GM19438 (cell line): ENCODE results near the gene ADRM1.

Experiments used
- ATAC-seq: cut with Tn5 transposase; IDR thresholded peaks from one replicate; pipeline ENCODE4 v1.9.1; 2021; ENCODE audit warnings: low read depth; ENCODE audit not compliant: unreplicated experiment

Gene ADRM1

DNA sequence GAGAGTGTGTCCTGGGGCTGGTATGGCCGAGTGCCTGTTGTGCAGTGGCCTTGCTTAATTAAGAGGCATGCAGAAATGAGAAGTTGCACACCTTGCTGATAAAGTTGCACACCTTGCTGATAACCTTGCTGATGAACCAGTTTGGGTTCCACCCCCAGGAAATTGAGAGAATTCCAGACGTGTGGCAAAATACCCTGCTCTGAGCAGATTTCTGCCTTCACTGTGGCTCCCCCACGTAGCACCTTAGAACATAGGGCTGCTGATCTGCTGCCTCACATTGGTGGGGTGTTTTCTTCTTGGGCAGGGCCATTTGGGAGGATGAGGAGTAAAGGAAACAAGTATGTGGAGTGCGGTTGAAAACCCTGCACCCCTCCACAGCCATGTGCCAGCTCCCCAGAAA is 22.5 kb upstream of the ADRM1 start:
- no peak for ATAC-seq

- ATAC-seq, result no peak
Observed at GRCh38 chr20:62281161-62281933, 21.4 kb upstream of the ADRM1 start.

DNA sequence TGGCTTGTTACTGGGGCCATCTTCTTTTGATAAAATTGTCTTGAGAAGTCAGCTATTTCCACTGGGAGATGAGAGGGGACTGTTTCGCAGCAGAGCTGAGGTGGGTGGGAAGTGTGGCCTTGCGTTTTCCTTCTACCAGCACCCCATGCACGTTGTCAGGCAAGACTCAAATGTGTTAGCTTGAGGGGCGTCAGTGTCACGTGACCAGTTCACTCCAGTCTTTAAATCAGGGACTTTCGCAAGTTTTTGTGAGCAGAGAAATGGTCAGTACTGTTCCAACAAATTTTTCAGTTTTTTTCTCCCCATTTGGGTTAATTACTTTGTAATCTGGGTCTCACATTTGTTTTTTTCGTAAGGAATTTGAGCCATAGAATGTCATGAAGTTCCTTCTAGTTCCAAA is 20.7 kb upstream of the ADRM1 start:
- ATAC-seq, result no peak

DNA sequence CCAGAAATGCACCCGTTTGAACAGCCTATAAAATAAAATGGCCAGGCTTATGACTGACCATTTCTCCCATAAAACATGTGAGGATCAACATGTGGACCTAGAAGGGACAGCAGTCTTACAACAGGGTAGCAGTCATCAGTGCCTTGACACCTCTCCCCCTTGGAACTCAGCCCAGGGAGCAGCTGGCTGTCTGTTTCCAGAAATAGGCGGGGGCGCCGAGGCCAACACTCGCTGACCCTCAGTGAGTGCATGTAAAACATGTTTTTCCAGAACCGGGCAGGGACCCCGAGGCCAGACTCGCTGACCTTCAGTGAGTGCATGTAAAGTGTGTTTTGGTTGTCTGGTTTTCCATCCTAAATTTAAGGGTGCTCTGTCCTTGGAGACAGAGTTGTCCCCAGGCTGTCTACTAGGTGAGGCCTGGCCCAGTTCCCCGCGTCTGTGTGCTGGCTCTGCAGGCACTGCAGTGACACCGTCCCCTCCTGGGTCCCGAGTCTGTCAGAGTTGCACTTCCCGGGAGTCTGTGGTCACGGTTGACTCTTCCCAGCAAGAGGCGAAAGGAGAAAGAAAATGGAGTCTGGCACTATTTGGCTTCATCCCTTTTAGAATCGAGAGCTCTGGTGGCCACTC is 19.8 kb upstream of the ADRM1 start:
- ATAC-seq, result no peak

GRCh38 chr20:62284448-62284847 is 18.3 kb upstream of the ADRM1 start:
- ATAC-seq, result no peak

DNA sequence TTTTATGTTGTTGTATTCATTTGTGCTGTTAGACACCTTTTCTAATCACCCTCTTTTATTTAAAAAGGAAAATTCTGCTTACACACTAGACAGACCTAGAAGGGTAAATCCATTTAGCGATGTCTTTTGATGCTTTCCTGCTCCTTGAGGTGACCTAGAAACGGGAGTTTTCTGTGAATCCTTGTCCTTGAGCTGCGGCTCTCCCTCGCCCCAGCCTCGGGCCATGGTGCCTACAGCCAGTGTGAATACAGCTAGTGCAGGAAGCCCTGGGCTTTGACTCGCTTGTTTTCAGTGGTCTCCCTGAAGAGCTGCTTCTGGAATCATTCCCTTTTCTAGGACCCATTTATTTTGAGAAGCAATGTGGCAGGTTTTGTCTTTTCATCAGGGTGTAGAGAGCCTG is 17.6 kb upstream of the ADRM1 start:
- ATAC-seq, result no peak

DNA sequence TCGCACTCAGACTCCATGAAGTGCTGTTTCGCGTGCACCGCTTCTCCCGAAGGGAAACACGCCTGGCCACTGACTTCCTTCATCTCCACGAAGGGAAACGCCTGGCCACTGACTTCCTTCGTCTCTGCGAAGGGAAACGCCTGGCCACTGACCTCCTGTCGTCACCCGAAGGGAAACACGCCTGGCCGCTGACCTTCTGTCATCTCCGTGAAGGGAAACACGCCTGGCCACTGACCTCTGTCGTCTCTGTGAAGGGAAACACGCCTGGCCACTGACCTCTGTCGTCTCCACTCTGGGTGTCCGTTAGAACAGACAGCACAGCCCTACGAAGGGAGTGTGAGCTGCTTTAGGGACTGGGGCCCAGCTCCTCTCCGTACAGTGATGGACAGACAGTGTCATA is 17.1 kb upstream of the ADRM1 start:
- no peak for ATAC-seq

DNA sequence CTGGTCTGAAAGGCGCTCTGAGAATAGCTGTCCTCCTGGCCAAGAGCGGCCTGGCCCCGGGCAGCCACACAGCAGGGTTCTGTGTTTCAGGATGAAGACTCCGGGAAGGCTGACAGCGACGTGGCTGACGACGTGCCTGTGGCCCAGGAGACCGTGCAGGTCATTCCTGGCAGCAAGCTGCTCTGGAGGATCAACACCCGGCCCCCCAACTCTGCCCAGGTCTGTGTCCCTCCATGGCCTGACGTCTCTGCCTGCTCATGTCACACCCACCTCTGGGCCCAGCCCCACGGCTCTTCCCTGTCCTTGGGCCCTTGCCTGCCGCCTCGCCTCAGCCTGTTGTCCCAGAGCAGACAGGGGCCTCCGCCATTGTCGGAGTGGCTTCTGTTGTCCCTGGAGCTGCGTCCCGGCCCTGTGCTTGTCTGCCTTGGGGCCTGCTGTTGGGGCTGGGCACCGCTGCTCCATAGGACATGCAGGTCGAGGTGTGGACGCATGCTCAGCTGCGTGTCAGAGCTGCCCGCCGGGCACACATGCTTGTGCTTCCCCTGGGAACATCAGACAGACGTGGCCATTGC is 16.2 kb upstream of the ADRM1 start:
- ATAC-seq, result no peak

- ATAC-seq, result no peak
Observed at GRCh38 chr20:62287129-62287528, 15.7 kb upstream of the ADRM1 start.

DNA sequence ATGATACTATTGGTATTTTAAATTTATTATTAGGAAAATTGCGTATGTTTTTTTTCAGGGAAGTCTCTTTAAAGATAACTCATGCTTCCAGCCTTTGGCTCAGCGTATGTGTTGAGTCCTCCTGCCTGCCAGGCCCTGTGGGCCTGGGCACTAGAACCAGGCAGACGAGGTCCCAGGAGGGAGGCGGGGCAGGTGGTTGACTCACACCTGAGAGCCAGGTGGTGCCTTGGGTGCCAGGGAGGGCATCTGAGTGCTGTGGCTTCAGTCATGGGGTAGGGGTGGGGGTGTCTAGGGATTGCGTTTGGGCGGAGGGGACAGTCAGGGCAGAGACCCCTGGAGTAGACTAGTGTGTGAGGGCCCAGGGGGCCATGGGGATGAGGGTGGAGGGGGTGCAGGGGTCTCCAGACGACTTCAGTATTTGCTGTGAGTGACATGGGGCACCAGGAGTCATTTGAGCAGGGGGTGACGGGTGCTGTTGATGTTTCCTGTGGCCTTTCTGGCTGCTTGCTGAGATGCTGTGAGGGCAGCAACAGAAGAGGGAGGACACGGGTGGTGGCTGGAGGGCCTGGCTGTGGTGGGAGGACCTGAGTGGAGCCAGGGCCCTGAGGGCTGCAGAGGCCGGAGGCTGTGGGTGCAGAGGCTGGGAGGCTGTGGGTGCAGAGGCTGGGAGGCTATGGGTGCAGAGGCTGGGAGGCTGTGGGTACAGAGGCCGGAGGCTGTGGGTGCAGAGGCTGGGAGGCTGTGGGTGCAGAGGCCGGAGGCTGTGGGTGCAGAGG is 14.8 kb upstream of the ADRM1 start:
- no peak for ATAC-seq

GRCh38 chr20:62288535-62289105 is 14.2 kb upstream of the ADRM1 start:
- ATAC-seq, result no peak

DNA sequence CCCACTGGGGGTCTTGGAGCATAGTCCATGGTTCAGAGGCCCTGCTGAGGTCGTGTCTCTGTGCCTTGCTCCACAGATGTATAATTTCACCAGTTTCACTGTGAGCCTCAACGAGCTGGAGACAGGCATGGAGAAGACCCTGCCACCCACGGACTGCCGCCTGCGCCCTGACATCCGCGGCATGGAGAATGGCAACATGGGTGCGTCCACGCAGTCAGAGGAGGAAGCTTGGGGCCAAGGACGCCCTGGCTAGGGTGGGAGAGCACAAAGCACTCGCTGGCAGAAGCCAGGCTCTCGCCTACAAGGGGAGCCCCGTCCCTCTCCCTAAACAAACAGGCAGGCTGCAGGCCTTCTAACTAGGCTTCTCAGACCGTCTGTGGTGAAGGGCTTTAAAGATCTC is 13.7 kb upstream of the ADRM1 start:
- ATAC-seq, result no peak

DNA sequence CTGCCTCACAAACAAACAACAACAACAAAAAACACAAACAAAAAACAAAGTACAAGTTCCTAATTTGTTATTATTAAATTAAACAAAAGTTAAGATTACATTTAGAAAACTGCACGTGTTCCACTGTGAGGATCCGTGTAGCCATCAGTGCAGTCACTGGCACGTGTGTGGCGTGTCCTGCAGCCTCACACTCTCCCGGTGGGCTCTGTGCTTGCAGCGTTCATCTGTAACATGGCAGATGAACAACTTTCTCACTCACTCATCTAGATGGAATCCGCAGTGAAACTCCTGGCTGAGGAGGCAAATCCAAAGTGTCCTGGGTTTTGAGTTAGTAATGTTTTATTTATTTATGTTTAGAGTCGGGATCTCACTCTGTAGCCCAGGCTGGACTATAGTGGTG is 12.9 kb upstream of the ADRM1 start:
- no peak for ATAC-seq

DNA sequence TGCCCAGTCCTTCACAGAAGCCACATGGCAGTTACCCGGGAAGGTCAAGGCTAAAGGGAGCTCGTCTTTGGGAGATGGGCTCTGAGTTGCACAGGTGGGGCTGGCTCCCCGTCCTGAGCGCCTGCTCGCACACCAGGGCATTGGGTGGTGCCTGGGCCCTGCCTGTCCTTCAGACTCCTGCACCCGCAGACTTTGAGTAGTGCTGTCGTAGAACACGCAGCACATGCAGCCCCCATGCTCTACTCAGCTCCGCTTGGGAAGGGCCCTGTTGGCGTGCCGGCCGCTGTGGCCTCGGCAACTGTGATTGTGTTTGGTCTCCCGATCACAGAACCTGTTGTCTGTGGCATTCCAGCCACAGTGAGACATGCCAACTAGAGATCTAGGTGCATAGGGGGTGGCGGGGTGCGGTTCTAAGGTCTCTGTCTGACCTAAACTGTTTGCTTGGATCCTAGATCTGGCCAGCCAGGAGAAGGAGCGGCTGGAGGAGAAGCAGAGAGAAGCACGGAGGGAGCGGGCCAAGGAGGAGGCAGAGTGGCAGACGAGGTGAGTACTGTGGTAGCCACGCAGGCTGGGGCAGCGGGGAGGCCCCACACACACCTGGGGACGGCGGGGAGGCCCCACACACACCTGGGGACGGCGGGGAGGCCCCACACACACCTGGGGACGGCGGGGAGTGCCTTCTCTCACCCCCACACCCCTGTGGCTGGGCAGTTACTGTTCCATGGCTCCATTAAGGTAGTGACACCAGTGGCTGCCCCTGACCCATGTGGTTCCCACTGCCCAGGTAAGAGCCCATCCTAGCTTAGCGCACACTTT is 11.3 kb upstream of the ADRM1 start:
- ATAC-seq, result no peak

DNA sequence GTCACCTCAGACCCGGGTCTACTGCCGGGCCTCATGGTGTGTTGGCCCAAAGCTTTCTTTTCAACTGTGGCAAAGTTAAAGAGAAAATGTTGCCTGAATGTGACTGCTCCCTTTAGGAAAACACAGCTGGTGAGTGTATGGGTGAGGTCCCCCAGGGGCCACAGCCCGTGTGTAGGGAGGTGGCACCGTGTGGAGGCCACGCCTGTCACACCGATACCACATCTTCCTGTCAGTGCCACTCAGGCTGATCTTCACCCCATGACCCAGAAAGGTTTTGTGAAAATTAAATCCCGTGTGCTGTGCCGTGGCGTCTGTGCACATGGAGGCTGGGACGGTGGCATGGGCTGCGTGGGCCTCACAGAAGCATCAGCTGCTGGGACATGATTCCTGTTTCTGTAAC is 10.7 kb upstream of the ADRM1 start:
- no peak for ATAC-seq

DNA sequence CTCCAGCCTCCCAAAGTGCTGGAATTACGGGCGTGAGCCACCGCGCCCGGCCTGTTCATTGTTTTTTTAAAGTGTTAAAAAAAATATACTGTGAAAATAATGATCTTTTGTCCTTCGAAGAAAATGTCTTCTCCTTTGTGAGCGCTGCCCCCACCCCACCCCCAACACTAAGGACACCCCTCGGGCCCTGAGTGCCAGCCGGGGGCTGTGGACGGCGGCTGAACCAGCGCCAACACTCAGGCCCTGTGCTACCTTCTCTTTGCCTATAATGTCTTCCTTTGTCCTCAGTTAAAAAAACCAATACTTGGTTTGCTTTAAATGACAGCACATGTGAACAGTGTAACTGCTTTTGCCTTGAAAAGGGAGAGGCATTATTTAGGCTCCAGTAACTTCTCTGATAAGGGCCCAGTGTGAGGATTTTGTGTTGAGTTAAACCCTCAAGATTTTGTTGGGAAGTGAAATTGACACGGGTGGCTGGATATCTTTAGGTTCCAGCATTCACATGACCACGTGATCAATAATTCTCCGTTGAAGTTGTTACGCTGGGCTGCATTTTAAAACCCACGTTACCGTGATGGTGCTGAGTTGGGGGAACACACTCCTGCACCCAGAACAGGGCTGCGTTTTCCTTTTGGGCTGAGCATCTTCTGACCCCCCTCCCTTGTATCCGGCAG is 9.5 kb upstream of the ADRM1 start:
- no peak for ATAC-seq

DNA sequence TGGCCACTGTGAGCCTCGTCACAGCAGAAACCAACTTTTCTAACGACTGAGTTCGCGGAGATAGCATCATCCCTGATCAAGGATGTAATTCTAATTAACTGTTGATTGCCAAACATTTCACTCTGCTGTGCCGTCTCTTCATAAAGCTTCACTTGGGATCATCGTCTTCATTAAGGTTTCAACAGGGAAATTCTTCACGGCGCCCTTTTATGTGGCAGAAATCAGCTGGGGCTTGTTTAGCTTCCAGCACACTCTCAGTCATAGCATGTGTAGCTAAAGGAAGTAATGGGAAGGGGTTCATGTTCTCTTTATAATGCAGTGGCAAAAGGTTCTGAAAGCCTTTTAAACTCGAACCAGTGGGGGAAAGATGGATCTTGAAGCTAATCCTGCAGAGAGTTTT is 8.9 kb upstream of the ADRM1 start:
- ATAC-seq, result no peak

- no peak for ATAC-seq
Observed at GRCh38 chr20:62294516-62294915, 8.3 kb upstream of the ADRM1 start.

DNA sequence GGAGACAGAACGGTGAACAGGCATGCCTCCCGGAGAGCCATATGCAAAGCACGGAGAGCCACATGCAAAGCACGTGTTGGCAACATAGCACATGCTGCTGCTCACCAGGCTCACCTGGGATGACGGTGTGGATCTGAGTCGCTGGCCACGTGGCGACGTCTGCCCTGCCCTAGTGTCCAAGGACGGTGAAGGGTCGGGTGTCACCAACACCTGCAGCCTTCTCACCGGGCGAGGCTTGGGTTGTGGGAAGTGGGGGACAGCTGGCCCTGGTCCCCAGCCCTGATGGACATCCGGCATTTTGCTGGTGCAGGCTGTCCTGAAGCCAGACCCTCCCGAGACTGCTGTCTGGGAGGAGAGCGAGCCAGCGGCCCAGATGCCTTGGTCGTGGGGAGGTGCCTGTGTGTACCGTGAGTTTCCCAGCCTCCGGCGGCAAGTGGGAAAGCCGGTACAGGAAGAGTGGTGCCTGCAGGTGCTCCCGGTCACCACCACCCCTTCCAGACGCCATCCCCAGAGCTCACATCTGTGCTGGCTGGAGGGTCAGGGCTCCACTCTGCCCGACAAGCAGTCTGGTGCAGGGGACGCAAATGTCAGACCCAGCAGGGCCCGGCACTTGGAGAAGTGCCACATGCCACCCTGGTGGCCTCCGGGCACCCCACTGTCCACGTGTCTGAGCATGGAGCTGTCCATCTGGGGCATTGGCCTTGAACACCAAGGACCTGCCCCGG is 5.9 kb upstream of the ADRM1 start:
- ATAC-seq, result no peak
